GM18526 (cell line): ENCODE data around the gene TRIM71.

Source experiments
- POLR2A ChIP-seq: IDR thresholded peaks from 3 replicates; pipeline ENCODE4 v1.6.1; 2011; ENCODE audit not compliant: insufficient read length; ENCODE audit errors: extremely low read depth

Gene TRIM71

GRCh38 chr3:32890420-32891276 lies 72.9 kb downstream of the TRIM71 start:
- no peak for TF ChIP-seq POLR2A

GRCh38 chr3:32891365-32891764 lies 73.6 kb downstream of the TRIM71 start:
- TF ChIP-seq POLR2A = no peak

- no peak for TF ChIP-seq POLR2A
Measured at GRCh38 chr3:32892625-32893598, 75.1 kb downstream of the TRIM71 start.

GRCh38 chr3:32894977-32895376 lies 77.2 kb downstream of the TRIM71 start:
- TF ChIP-seq POLR2A = no peak

- TF ChIP-seq POLR2A = no peak
Measured at GRCh38 chr3:32895701-32896100, 77.9 kb downstream of the TRIM71 start.

DNA sequence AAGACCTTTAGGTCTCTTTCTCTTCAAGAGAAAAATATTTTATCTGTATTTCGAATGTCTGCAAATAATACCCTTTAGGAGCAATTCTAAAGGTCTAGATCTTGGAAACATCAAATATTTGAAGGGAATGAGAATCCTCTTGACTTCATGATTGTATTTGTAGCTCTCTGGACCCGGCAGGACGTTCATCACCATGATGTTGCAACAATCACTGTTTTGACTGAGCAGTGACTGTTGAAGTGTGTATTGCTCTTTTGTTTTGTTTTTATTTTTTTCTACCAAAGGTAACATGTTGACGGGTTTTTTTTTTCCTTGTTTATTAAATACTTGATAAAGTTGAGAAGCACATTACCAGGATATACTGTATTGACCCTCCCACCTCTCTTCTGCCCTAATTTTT lies 78.3 kb downstream of the TRIM71 start:
- no peak for TF ChIP-seq POLR2A

- TF ChIP-seq POLR2A = no peak
Measured at GRCh38 chr3:32897001-32897601, 79.3 kb downstream of the TRIM71 start.

GRCh38 chr3:32897981-32898623 lies 80.3 kb downstream of the TRIM71 start:
- no peak for TF ChIP-seq POLR2A

DNA sequence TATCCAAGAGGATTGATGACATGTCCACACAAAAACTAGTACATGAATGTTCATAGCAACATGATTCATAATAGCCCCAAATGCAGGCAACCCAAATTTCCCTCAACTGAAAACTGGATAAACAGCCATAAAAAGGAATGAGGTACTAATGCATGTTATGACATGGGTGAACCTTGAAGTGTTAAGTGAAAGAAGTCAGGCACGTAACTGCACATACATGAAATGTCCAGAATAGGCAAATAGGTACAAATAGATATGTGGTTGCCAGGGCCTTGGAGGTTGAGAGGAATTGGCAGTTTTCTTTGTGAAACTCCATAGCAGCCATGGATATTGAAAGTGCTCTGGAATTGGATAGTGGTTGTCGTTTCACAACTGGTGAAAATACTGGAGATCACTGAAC lies 81.5 kb downstream of the TRIM71 start:
- TF ChIP-seq POLR2A = no peak

GRCh38 chr3:32901005-32901932 lies 83.5 kb downstream of the TRIM71 start:
- TF ChIP-seq POLR2A = no peak

DNA sequence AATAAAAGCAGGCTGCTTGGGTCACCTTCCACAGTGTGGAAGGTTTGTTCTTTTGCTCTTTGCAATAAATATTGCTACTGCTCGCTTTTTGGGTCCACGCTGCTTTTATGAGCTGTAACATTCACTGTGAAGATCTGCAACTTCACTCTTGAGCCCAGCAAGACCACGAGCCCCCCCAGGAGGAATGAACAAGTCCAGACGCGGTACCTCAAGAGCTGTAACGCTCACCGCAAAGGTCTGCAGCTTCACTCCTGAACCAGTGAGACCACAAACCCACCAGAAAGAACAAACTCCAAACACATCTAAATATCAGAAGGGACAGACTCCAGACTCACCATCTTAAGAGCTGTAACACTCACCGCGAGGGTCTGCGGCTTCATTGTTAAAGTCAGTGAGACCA lies 86.2 kb downstream of the TRIM71 start:
- TF ChIP-seq POLR2A = no peak

- no peak for TF ChIP-seq POLR2A
Measured at GRCh38 chr3:32909999-32910398, 92.2 kb downstream of the TRIM71 start.

DNA sequence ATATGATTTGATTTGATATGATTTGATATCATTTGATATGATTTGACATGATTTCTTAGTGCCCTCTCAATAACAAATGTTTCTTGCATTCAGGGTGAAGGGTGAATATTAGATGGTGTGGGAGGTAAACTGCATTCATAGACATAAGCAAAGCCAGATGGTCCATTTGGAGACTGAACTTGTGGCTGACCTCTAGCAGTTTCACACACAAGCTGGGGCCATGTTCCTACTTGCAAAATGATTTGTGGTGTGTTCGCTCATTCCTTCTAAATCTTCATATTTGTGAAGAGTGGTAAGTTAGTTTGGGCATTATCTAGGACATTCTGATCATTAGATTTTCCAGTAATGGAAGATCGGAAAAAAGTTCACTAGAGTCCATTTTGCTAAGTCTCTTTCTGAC lies 93.2 kb downstream of the TRIM71 start:
- TF ChIP-seq POLR2A = no peak

DNA sequence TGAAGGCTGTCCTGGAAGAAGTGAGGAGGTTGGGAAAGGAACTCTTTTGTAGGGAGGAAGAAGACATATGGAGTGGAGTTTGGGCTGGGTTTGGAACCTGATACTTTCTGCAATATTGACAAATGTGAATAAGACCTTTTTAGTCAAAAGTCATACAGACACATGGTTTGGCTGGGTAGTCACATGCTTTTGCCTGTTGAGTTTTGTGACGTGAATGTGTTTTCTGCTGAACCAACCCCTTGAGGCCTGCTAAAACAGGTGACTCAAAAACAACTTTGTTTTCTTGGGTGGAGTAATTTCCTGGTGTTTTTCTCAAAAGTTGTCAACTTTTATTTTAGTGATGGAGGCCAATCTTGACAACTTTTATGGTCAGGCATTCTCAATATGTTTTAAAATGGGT lies 94.2 kb downstream of the TRIM71 start:
- TF ChIP-seq POLR2A = no peak
